GM18505 (cell line): ENCODE data around the gene VDAC2.

Experiments used
- ATAC-seq: cut with Tn5 transposase; IDR thresholded peaks from one replicate; pipeline ENCODE4 v1.9.1; 2021; ENCODE audit not compliant: unreplicated experiment
- POLR2A ChIP-seq: IDR thresholded peaks from 4 replicates; pipeline ENCODE4 v1.6.1; 2011; ENCODE audit warnings: borderline replicate concordance; ENCODE audit not compliant: insufficient read depth, insufficient read length; ENCODE audit errors: extremely low read depth

VDAC2 gene

DNA sequence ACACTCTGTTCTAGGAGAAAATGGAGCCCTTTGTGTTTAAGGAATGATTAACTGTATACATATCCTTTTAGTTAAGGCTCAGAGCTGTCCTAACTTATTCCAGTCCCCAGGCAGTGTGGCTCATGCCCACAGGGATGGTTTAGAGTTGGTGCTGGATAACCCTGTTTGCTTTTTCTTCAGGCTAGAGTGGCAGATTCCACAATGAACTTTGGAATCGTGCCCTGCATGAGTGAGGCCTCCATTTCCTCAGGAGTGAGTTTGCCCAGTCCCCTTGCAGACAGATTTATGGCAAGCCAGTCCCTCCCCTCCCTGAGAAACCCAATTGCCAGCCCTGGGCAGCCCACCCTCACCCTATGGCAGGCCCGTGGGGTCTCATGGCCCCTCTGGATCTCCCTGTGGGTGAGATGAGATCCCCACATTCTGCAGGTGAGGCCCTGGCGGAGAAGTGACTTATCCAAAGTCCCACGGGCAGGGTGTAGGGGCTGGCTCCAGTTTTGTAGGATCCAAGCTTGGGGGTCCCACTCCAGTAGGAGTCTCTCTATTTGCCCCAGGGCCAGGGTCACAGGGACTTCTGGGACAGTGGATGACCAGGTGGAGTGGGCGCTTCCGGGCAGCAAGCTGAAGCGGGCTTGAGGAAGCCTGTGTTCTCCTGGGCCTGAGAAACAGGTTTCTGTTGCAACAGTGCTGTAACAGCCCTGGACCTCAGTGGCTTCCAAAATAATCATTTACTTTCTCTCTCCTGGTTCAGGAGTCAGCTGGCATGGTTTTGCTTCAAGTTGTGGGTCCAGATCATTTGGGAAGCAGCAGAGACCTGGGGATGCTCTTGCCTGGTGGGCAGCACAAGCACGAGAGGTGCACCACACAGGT, 34.1 kb downstream of the VDAC2 start:
- no peak for TF ChIP-seq POLR2A
- ATAC-seq = no peak

DNA sequence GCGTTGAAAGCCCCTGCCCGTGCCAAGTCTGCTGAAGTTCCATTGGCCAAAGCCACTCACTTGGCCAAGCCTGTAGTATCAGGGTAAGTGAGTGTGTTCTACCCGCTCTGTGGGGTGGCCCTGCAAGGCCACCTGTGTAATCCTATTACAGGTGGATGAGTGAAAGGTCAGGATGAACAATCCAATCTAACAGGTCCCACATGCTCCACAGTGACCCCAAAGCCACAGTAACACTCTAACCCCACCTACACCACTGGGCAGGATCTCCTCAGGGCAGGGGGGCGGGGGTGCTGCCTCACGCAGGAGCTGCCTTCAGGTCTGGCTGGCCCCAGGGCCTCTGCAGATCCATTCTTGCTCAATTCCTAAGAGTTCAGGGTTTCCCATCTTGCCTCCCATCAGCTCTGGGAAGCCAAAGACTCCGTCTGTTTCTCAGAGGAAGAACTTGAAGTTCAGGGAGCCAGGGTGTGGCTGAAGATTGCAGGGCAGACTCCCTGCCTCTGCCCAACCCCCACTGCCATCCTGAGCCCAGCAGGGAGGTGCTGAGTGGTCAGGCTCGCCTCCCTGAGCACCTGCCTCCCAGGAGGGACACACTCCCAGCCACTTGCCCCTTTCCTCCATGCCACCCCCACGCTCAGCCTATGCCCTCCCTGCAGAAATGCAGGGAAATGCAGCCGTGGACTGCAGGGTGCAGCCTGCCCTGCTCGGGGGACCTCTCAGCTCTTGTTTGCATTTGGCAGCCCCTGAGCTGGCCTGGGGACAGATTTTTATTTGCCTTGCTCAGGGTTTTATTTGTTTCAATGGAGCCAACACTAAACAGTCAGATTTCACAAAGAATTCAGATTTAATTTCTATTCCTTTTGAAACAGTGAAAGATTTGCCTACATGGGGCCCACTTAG, 35.0 kb downstream of the VDAC2 start:
- no peak for ATAC-seq
- TF ChIP-seq POLR2A = no peak

DNA sequence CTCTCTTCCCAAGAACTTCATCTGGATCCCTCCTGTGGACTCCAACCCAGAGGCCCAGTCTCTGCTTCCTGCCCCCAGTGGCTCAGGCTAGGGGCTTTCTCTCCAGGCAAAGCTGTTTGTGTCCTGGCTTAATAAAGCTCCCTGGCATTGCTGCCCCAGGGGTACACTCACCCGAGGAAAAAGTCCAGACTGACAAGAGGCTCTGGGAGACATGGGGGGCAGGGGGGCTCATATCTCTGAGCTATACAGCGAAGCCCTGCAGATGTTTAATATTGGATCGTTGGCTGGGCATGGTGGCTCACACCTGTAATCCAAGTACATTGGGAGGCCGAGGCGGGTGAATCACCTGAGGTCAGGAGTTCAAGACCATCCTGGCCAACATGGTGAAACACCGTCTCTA, 35.9 kb downstream of the VDAC2 start:
- TF ChIP-seq POLR2A = no peak
- no peak for ATAC-seq

DNA sequence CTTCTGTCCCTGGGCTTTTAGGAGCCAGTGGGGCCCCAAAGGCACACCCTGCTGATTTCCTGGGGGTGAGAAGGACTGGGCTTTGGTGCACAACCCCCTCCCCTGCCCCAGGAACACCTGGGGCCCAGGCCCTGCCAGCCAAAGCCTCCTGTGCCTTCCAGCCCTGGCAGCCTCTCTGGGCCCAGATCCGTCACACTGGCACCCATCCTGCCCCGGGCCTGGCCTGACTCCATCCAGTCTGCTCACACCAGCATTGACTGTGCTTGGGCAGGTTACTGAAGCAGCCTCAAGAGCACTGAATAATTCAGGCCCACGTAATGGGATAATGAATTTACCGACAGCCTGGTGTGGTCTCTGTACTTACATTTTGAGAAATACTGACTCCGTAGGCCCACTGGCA, 37.2 kb downstream of the VDAC2 start:
- no peak for ATAC-seq
- TF ChIP-seq POLR2A = no peak

DNA sequence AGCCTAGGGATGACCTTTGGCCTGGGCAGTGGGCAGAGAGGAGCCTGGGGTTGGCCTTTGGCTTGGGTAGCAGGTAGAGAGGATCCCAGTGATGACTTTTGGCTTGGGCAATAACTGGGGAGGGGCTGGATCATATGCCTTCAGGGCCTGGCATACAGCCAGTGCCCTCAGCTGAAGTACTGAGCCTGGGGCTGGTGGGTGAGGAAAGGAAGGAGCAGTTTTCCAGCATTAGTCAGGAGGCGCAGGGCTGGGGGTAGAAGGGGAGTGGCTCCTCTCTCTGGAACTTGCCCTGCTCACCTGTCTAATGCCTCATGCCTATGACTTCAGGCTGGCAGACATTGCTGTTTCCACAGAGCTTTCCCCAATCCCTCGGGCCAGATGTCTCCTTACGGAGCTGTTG, 40.3 kb downstream of the VDAC2 start:
- no peak for TF ChIP-seq POLR2A
- no peak for ATAC-seq

DNA sequence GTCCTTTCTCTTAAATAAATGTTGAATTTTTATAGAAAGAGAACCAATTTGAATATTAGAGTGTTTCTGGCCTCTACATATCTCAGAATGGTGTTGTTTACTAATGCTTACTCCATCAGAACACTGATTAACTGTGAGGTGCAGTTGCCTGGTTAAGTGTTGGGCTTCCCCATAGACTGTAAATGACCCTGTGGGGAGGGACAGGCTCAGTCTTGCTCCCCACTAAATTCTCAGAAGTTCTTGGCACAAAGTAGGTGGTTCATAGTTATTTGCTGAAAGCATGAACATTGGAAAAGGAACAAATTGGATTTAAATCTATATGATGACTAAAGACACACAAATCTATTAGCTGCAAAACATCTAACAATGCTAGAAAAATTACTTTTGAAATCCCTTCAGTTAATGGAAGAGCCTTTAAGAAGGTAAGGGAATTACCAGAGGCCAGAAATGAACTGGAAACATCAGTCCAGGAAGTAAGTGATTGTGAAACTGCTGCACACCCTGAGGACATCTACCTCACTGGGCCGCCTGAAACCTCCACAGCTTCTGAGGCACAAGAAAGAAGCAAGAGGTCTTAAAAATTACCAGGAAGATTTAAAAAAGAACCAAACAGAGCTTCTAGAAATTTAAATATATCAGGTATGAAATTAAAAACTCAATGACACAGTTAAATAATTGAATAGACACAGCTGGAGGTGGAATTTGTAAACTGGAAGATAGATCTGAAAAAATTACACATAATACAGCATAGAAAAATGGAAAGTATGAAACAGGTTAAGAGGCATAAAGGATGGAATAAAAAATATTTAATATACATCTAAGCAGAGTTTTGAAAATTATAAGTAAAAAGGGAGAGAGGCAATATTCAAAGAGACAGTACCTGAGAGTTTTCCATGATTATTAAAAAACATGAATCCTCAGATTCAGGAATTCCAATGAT, 43.0 kb downstream of the VDAC2 start:
- no peak for ATAC-seq
- no peak for TF ChIP-seq POLR2A

DNA sequence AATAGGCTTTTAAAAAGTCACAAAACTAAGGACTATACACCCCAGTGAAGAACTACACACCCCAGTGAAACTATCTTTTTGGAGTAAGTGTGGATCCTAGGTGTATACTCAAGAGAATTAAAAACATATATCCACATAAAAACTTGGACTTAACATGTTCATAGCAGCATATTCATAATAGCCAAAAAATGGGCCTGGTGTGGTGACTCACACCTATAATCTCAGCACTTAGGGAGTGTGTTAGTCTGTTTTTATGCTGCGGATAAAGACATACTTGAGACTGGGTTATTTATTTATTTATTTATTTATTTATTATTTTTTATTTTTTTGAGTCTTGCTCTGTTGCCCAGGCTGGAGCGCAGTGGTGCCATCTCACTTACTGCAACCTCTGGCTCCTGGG, 44.1 kb downstream of the VDAC2 start:
- TF ChIP-seq POLR2A = no peak
- ATAC-seq = no peak

DNA sequence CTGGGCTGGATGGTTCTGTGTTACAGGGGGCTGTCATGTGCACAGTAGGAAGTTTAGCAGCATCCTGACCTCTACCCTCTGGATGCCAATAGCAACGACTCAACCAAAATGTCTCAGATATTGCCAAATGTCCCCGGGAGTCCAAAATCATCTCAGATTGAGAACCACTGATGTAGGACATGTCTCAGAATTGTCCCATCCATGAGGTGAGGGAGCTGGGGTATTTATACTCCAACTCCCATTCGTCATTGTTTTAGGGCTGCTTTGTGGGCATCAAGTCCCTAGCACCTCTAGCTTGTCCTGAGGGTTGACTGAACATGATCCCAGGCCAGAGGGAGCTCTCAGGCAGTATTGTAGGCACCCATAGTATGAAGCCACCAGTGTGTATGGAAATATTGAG, 50.4 kb downstream of the VDAC2 start:
- no peak for TF ChIP-seq POLR2A
- ATAC-seq = no peak

DNA sequence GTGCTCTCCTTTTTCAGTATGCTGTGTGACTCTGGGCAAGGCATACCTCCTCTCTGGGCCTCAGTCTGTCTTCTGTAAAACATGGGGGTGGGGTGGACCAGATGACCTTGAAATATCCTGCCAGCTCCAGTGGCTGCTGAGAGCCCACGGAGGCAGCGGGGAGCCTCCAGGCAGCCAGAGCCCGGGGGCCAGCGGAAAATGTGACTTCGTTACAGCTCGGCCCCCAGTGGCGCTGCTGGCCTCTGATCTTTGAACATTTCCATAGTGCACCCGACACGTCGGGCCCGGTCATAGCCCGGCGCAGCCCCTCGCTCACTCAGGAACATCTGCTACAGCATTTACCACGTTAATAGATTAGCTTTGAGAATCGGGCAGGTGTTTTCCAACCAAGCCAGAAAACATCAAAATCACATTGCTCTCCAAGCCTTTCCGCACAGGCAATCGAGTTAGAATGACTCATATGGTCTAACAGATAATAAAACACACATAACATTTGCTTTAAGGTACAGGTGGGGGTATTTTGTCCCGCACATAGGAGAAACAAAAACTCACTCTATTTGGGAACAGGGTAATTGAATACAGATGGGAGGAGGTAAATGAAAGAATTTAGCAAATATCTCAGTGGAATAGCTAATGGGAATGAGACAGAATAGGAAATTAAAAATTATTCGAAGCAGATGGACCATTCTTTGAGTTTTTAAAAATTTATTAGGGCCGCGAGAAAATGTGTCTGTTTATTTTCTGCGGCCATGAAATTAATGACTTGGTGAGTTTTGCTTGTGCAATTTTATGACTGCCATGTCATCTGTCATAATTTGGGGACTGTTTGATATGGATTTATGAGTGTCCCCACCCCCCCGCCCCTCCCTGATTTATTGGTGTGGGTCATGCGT, 51.5 kb downstream of the VDAC2 start:
- no peak for ATAC-seq
- no peak for TF ChIP-seq POLR2A

DNA sequence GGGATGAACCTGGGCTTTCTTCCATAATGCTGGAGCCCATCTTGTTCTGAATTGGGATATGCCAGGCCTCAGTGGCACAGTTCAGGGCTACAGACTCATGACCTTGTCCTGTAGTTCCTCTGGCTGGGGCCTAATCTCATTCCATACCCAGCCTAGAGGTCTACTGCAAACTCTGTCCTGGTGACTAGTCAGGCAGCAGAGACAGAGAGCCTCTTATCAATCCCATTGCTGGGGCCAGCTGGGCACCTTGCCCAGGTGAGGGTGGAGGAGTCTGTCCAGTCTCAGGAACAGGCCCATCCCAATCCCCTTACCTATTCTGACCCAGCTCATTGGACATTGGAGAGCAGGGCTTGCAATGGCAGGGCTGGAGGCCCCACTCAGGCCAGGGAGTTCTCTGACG, 53.2 kb downstream of the VDAC2 start:
- no peak for TF ChIP-seq POLR2A

DNA sequence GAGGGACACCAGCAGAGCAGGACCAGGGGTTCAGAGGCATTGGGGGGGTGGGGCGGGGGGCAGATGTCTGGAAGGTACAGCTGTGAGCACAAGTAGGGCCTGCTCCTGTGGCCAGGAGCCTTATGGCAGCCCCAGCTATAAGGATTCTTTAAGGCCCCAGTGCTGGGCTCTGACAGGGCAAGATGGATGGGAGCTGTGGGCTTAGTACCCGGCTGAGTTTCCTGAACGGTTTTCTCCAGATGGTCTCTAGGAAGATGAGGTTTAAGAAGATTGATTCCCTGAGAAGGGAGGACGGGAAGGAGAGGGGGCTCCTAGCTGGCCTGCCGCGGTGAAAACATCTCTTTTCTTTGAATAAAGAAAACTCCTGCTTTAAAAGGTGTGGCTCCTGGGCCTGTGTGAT, 55.3 kb downstream of the VDAC2 start:
- TF ChIP-seq POLR2A = no peak
- no peak for ATAC-seq

More for the DNA sequence above, 53.2 kb downstream of the VDAC2 start:
- no peak for ATAC-seq

DNA sequence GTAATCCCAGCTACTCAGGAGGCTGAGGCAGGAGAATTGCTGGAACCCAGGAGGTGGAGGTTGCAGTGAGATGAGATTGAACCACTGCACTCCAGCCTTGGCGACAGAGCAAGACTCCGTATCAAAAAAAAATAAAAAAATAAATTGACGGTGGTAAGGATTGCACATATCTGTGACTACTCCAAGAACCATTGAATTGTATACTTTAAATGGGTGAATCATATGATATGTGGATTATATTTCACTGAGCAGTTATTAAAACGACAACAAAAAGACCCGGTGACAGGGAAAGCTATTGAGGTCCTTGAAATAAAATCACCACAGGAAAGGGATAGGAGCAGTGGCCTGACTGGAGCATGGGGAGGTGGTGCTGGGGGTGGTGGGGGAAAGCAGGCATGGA, 56.3 kb downstream of the VDAC2 start:
- no peak for TF ChIP-seq POLR2A
- no peak for ATAC-seq

DNA sequence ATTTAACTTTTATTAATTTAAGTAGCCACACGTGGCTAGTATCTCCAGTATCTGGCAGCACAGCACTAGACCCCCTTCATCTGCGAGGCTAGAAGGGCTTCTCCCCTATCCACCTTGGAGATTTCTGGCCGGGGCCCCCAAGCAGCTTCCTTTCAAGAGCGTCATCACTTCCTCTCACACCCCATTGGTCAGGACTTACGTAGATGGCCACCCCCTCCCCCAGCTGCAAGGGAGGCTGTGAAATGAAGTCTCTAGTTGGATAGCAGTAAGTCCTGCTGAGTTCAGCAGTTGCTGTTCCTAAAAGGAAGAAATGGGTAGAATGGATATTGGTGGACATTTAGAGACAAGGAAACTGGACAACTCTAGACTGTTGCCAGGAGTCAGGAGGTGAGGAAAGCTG, 59.0 kb downstream of the VDAC2 start:
- ATAC-seq = no peak

DNA sequence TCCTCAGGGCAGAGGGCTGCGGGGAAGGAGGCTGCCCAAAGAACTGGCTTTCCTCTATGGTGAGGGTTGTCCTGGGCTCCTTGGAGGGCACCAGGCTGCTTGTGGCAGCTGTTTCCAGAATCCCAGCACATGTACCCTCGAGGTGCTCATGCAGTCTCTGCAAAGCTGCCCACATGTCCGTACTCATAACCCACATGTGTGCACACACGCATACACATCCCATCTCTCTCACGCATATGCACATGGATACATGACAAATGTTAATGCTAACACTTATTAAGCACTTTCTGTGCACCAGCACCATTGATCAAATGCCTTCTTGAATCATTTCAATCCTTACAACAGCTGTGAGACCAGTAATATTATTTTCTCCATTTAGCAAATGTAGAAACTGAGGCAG, 61.5 kb downstream of the VDAC2 start:
- TF ChIP-seq POLR2A = no peak
- ATAC-seq = no peak

More for the DNA sequence above, 59.0 kb downstream of the VDAC2 start:
- TF ChIP-seq POLR2A = no peak
